Effector memory CD4-positive, alpha-beta T cell (primary cell): ENCODE measurements around the gene CRYGN.

Experiments
- DNase-seq, 3 donors: peaks; one replicate each; pipeline ENCODE4 v3.0.0-alpha.2; 2020
- H3K27ac ChIP-seq: 2 replicates; pipeline ENCODE4 v1.7.0; 2013; ENCODE audit warnings: mild to moderate bottlenecking, low read length, moderate library complexity; ENCODE audit not compliant: insufficient read depth, poor library complexity, severe bottlenecking
- H3K27me3 ChIP-seq: replicated peaks from 2 replicates; pipeline ENCODE4 v1.7.0; 2013; ENCODE audit warnings: mild to moderate bottlenecking, low read length; ENCODE audit not compliant: insufficient read depth, control insufficient read depth, poor library complexity, severe bottlenecking
- H3K36me3 ChIP-seq: 2 replicates; pipeline ENCODE4 v1.7.0; 2013; ENCODE audit warnings: mild to moderate bottlenecking, low read length, moderate library complexity; ENCODE audit not compliant: control insufficient read depth, insufficient read depth
- H3K4me1 ChIP-seq: 2 replicates; pipeline ENCODE4 v1.7.0; 2013; ENCODE audit warnings: low read length, mild to moderate bottlenecking; ENCODE audit not compliant: control insufficient read depth, insufficient read depth, poor library complexity, severe bottlenecking
- H3K4me3 ChIP-seq: 2 replicates; pipeline ENCODE4 v1.7.0; 2013; ENCODE audit warnings: low read length, low read depth, mild to moderate bottlenecking; ENCODE audit not compliant: insufficient read depth, poor library complexity, severe bottlenecking
- H3K9me3 ChIP-seq: 2 replicates; pipeline ENCODE4 v1.7.0; 2013; ENCODE audit warnings: mild to moderate bottlenecking, low read length, moderate library complexity; ENCODE audit not compliant: control insufficient read depth

The CRYGN gene

DNA sequence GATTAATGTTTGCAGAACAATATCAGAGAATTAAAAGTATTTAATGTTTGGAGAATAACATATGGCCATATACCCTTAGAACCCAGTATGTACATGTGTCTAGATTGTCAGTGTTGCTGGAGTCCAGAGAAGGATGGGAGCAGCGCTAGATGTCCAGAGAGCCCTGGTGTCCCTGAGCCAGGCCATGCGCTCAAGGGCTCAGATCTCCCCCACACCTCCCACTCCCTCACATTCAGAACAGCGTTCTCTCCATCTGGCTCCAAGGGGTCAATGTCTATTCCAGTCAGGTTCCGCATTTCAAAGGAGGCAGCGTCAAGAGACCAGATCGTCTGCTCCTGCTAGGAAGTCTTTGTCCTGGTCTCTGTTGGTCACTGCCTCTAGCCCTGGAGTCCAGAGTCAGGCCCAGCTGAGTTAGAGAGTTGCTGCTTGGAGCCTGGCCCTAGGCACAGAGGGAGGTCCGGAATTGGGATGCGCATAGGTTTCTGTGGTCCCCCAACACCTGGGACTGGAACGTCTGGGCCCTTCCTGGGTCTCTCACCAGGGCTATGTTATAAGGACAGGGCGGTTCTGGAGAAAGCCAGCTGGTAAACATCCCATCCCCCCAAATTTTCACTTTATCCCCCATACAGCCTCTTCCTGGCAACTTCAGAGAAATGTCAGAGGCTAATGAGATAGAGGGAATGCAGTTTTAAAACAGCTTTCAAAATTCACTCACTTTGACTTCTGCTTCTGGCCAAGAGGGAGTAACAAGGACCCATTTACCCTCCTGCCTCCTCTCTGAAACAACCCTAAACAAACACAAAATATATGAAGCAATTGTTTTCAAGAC lies 23.6 kb downstream of the CRYGN start:
- Histone ChIP-seq H3K36me3 (peaks cover 3% of the 10 kb centered on the region), H3K27ac (no peak overlapping the region), H3K4me1 (peaks cover 4% of the 10 kb centered on the region), H3K9me3 (no peaks in the 10 kb centered on the region), H3K27me3 (no peaks in the 10 kb centered on the region), H3K4me3 (no peak overlapping the region)
- no peak for DNase-seq

DNA sequence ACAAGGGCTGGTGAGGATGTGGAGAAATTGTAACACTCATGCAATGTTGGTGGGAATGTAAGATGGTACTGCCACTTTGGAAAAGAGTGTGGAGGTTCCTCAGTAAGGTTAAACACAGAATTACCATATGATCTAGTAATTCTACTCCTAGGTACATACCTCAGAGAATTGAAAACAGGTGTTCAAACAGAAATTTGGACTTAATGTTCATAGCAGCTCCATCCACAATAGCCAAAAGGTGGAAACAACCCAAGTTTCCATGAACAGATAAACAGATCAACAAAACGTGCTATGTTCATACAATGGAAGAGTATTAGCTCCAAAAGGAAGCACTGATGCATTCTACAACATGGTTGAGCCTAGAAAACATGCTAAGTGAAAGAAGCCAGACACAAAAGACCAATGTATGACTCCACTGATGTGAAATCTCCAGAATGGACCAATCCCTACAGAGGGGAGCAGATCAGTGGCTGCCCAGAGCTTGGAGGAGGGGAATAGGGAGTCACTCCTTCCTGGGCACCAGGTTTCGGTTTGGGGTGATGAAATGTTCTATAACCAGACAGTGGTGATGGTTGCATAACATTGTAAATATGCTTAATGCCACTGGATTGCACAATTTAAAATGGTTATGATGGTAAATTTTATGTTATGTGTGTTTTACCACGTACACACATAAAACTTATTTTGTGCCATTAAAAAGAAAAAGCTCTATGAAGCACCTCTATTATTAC lies 24.4 kb downstream of the CRYGN start:
- peaks cover 8% of the 10 kb centered on the region for H3K4me1 ChIP-seq
- no peaks in the 10 kb centered on the region for H3K27me3 ChIP-seq
- DNase-seq: no peak
- no peak overlapping the region for H3K4me3 ChIP-seq
- no peak overlapping the region for H3K27ac ChIP-seq
- no peaks in the 10 kb centered on the region for H3K9me3 ChIP-seq
- peaks cover 3% of the 10 kb centered on the region for H3K36me3 ChIP-seq

DNA sequence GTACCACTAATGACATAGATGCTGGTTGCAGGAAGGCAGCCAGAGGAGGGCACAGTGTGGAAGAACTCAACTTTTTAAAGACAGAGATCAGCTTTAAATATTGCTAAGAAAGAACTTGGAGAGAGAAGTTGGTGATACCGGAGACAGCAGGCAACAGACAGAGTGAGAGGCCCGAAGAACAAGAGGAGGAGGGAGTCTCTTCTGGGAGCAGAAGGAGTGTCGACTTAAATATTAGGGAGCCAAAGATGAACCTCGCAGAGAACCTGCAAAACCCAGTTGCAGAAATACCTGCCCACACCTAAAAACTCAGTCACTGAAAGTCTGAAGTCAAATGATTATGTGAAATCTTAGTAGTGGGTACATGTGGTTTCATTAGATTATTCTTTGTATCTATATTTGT lies 26.7 kb downstream of the CRYGN start:
- no peaks in the 10 kb centered on the region for H3K27me3 ChIP-seq
- no peak for DNase-seq
- H3K9me3 ChIP-seq: no peaks in the 10 kb centered on the region
- peaks cover 25% of the 10 kb centered on the region for H3K4me1 ChIP-seq
- H3K27ac ChIP-seq: no peak overlapping the region
- no peak overlapping the region for H3K4me3 ChIP-seq
- H3K36me3 ChIP-seq: peaks cover 3% of the 10 kb centered on the region

DNA sequence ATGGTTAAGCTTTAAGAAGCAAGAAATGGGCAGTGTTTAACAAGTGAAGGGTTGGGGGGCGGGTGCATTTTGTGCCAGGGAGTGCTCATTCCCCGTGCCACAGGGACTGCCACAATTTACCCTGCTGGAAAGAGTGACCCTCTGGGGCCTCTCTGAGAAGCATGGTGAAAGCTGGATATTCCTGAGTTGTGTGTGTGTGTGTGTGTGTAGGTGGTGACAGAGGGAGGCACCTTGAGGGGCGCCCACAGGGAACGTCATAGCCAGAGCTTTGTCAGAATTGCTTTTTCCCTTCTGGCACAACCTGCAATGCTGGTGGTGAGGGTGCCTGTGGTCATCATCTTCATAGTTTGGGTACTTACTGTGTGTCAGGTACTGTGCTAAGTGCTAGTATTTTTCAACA lies 27.6 kb downstream of the CRYGN start:
- H3K36me3 ChIP-seq: peaks cover 3% of the 10 kb centered on the region
- H3K4me1 ChIP-seq: peaks cover 25% of the 10 kb centered on the region
- DNase-seq: no peak
- no peaks in the 10 kb centered on the region for H3K27me3 ChIP-seq
- H3K27ac ChIP-seq: no peak overlapping the region
- H3K9me3 ChIP-seq: no peaks in the 10 kb centered on the region
- H3K4me3 ChIP-seq: no peak overlapping the region

DNA sequence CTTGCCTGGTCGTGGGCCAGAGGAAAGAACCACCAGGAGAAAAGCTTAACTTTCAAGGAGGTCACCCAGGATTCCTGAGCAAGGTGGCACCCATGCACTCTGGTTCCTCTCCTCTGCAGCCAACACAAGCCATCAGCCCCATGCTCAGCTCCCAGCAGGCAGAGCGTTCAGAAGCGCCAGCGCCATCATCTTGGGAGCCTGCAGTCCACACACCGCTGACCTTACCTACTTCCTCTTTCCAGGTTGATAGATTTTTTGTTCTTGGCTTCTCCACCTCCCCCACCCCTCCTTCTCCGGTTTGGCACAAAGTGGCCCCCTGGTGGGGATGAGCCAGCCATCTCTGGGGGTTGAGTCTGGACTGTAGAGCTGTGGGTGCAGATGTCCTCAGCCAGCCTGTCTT lies 28.4 kb downstream of the CRYGN start:
- peaks cover 3% of the 10 kb centered on the region for H3K36me3 ChIP-seq
- H3K4me1 ChIP-seq: peaks cover 25% of the 10 kb centered on the region
- H3K27ac ChIP-seq: no peak overlapping the region
- H3K4me3 ChIP-seq: no peak overlapping the region
- H3K9me3 ChIP-seq: no peaks in the 10 kb centered on the region
- H3K27me3 ChIP-seq: no peaks in the 10 kb centered on the region
- DNase-seq: no peak

DNA sequence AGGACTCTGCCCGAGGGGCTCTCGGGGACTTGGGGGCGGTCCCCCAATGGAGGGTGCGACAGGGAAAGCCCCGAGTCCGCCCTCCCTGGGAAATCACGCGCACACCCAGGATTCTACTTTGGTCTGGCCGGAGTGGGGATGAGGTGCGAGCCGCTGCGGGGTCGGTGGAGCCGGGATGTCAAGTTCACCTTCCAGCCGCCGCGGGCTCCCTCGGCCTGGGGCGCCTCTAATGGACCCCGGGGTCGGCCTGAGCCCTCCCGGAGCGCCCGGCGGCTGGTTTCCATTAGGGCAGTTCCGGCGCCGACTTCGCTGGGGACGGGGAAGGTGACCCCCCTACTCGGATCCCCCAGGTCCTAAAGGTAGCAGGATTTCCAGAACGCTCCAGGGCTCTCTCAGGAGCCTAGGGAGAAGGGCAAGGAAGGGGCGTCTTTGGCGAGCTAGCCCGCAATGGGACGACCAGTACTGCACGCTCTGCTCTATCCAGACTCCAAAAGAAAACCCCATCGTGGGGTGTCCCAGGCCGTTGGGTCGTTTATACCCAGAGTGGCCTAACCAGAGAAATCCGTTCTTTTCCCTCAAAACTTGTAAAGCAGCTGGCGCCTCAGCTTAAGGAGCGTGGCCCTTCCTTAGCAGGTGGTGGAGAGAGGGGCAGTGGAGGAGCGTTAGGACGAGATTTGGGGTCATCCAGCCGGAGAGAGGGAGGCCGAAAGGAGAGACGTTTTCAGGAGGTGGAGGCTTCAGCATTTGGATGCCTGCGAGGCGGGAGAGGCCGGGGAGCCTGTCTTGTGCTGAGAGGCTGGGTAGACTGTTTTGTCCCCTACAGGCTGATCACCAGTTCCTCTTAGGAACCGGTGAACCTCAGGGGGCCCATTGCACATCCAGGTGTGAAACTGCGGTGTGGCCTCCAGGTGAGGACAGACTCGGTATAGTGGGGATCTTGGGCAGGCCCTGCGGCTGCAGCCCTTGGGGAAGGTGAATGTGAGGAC lies 29.2 kb downstream of the CRYGN start:
- Histone ChIP-seq H3K36me3 (peaks cover 3% of the 10 kb centered on the region), H3K4me3 (peak overlapping the region; percentile 69), H3K27ac (peak overlapping the region; percentile 91), H3K9me3 (no peaks in the 10 kb centered on the region), H3K27me3 (no peaks in the 10 kb centered on the region), H3K4me1 (peaks cover 25% of the 10 kb centered on the region)
- peak in 1 of 3 donors; percentile 39 for DNase-seq

DNA sequence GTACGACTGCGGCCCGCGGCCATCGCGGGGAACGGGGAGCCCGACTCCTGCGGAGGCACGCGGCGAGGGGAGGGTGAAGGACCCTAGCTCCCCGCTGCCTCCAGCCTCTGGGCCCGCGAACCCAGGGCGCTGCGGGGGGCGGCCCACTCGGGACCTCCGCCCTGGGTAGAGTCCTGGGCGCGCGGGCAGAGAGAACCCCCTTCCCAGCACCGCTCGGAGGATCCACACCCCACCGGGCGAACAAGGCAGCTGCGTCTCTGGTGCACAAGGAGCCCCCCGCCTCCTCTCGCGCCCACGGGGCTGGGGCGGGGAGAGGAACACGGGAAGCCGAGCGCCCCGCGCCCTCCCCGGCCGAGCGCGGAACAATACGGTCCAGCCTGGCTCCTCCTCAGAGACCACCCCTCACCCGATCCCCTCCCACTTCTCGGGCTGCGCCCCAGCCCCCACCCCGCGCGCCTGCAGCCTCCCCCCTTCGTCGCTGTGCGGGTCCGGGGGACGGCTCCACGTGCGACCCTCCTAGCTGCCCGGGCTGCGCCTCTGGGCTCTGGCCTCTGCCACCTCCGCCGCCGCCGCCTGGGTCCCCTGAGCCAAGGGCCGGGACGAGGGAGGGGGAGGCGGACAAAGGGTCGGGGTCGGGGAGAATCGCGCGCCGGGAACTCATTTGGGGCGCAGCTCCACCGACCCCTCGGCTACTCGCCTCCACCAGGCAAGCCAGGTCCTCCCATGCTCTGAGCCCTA lies 30.1 kb downstream of the CRYGN start, which contains the start of gene WDR86:
Gene WDR86 (minus strand): TSS at position 372 of the 738 bp plus-strand sequence. CDS start 449 bp downstream, outside the sequence.
- Histone ChIP-seq H3K27ac (peak within 1 kb of the TSS; percentile 91), H3K4me1 (peaks cover 25% of the 10 kb centered on the region), H3K36me3 (peaks cover 3% of the 10 kb centered on the region), H3K27me3 (no peaks in the 10 kb centered on the region), H3K9me3 (no peaks in the 10 kb centered on the region), H3K4me3 (peak within 1 kb of the TSS; percentile 69)
- DNase-seq: no peak

DNA sequence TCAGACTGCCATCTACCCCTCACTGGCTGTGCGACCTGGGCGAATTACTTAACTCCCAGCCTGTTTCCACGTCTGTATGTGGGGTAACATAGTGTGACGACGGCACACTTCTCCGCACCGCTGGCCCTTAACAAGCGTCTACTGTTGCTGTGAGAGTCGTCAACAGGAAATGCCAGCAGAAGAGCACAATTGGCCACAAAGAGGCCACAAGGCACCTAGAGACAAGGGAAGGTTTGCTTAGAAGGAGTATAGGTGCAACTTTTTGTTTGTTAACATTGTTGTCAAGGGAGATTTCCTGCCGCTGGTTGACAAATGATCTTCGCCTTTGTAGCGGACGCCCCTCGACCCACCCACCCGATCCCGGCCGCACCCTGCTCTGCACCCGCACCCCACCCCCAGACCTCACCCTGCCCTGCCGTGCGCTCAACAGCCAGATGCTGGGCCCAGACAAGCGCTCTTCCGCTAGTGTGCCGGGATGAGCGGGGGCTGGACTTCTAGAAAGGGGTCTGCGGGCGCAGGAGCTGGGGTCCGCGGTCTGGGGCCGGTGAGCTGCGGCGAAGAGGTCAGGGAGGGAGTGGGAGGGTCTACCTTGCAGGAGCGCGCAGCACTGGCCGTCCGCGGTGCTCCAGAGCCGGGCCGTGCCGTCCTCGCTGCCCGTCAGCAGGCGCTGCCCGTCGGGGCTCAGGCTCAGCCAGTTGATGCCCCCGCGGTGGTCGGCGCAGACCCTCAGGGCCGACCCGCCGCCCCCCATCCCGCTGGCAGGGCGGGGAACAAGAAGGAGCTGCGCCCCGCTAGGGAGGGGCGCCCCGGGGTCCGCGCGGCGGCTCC lies 30.9 kb downstream of the CRYGN start:
- H3K27me3 ChIP-seq: no peaks in the 10 kb centered on the region
- H3K9me3 ChIP-seq: no peaks in the 10 kb centered on the region
- peaks cover 3% of the 10 kb centered on the region for H3K36me3 ChIP-seq
- DNase-seq: peak; percentile 77 to 85 (median 78)
- peak overlapping the region; percentile 69 for H3K4me3 ChIP-seq
- peak overlapping the region; percentile 91 for H3K27ac ChIP-seq
- H3K4me1 ChIP-seq: peaks cover 29% of the 10 kb centered on the region
